Motor neuron (in vitro differentiated cells): ENCODE measurements around the gene UPK3A. TPM values are rescaled to one million over a fixed set of nuclear protein-coding genes. Genes with fewer than 3 reads are reported as not detected.

Experiments used
- ATAC-seq, 8 experiments: fragments of 200-7000 bp; cut with Tn5 transposase; replicated peaks in 6 of 8; 2 replicates each; pipeline ENCODE4 v1.8.0; 2021; ENCODE audit warnings: mild to moderate bottlenecking in 8 of 8, moderate library complexity in 8 of 8
- H3K27ac ChIP-seq, 2 donors: fragments of 250-450 bp; sonication (Bioruptor Pico); 2 replicates each; pipeline ENCODE4 v1.9.0; 2021; ENCODE audit warnings: antibody characterized with exemption in 2 of 2, mild to moderate bottlenecking in 2 of 2, moderate library complexity in 1 of 2
- H3K4me1 ChIP-seq, 2 donors: fragments of 250-450 bp; sonication (Bioruptor Pico); replicated peaks in 1 of 2; 2 replicates each; pipeline ENCODE4 v1.6.1; 2021; ENCODE audit warnings: antibody characterized with exemption in 2 of 2, mild to moderate bottlenecking in 2 of 2, moderate library complexity in 1 of 2
- H3K4me3 ChIP-seq, 5 donors: fragments of 250-450 bp; sonication (Bioruptor Pico); 2 replicates each; pipeline ENCODE4 v1.9.0; 2021; ENCODE audit warnings: antibody characterized with exemption in 5 of 5, mild to moderate bottlenecking in 5 of 5, moderate library complexity in 4 of 5
- WGBS, 10 experiments: fragments of 450-650 bp; shearing (Covaris generic); methylation state at CpG; one replicate each; pipeline ENCODE4 v1.0.0; 2022; 5-methylcytosine and 5-hydroxymethylcytosine counted together
- in situ Hi-C, 9 experiments: fragments of 400-800 bp; cut with MboI; loops; one replicate each; pipeline ENCODE4 v1.15.0; 2021; ENCODE audit warnings: low sequenced_read_pairs in 9 of 9, low pct_unique_long_range_greater_than_20kb in 2 of 9; ENCODE audit not compliant: unreplicated experiment in 9 of 9
- total RNA-seq, 8 experiments: library from RNA; unstranded; fragments of 300-600 nt; gene quantifications; 2 replicates each; pipeline versions ENCODE4 v1.2.3 to v1.2.4, GENCODE V29; 2022

The UPK3A gene
- total RNA-seq, 8 experiments from 2014 or later: not detected

DNA sequence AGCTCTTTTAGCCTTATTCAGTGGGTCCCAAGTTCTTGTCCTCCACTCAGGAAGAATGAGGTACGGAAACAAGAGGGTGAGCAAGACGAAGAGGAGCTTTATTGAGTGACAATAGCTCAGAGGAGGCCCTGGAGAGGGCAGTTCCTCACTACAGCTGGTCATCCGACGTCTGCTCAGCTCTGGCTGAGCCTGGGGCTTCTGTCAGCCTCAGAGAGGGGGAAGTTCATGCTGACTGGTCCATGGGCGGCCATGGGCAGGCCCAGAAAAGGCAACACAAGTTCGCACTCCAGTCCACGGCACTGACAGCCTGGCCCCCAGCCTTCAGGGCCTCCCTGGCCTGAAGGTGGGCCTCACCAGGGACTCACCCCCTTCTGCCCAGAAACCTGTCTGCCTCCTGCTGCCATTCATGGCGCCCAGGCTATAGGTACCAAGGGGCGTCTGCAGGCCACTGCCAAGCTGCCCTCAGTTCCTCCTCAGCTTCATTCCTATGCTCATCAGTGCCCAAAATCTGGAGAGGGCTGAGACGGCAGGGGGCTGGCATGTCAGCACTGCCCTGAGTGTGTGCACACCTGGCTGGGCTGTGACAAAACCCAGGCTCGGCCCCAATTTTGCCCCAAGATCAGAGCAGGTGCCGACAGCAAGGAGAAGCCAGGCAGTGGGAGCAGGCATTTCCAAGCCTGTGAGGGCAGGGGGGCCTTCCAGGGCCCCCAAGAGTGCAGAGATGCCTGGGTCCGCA is 22.4 kb upstream of the UPK3A start:
- WGBS, 10 experiments: 20 to 100% (median 51%) methylated on average over 1 to 5 of the region's 13 CpGs; no CpG with 5 or more reads in 3 of the 10 experiments
- in situ Hi-C loops: loop anchor here in 6 of 9 experiments (10.0 to 25.0 kb wide), 6 partner anchors 150 to 300 kb away; no protein-coding TSS in a partner anchor
- H3K4me1 ChIP-seq: peaks cover 13 to 17% of the 10 kb centered on the region in 2 donors
- H3K4me3 ChIP-seq: no peak overlapping the region
- no peak overlapping the region for H3K27ac ChIP-seq
- ATAC-seq: peak in 5 of 8 experiments; percentile 3 to 24 (median 17)

DNA sequence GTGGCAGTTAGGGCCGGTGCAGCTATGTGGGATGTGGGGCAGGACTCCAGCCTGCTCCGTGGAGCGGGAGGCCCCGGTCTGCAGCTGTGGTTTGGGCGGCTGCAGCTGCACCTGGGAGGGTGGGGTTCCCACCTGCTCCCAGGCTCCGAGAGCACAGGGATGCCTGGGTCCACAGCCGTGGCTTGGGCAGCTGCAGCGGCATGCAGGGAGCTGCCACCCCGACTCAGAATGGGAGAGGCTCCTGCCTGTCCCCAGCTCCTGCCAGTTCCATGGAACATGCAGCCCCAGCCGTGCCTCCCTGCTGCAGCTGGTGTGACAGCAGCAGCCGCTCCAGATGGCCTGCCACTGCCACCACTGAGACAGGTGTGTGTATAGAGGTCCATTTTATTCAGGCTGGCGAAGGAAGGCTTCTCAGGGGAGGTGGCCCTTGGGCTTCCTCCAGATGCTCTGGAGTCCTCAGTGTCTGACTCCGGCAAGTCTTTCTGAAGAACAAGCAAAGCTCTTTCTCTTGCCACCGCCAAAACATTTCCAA is 21.8 kb upstream of the UPK3A start:
- Histone ChIP-seq H3K27ac (no peak overlapping the region), H3K4me3 (no peak overlapping the region), H3K4me1 (peaks cover 13 to 17% of the 10 kb centered on the region in 2 donors)
- 66 to 96% (median 83%) methylated on average over 1 to 5 of the region's 14 CpGs; no CpG with 5 or more reads in 6 of the 10 experiments for WGBS, 10 experiments
- no peak for ATAC-seq
- in situ Hi-C loops: loop anchor here in 6 of 9 experiments (10.0 to 25.0 kb wide), 6 partner anchors 151 to 299 kb away; no protein-coding TSS in a partner anchor

DNA sequence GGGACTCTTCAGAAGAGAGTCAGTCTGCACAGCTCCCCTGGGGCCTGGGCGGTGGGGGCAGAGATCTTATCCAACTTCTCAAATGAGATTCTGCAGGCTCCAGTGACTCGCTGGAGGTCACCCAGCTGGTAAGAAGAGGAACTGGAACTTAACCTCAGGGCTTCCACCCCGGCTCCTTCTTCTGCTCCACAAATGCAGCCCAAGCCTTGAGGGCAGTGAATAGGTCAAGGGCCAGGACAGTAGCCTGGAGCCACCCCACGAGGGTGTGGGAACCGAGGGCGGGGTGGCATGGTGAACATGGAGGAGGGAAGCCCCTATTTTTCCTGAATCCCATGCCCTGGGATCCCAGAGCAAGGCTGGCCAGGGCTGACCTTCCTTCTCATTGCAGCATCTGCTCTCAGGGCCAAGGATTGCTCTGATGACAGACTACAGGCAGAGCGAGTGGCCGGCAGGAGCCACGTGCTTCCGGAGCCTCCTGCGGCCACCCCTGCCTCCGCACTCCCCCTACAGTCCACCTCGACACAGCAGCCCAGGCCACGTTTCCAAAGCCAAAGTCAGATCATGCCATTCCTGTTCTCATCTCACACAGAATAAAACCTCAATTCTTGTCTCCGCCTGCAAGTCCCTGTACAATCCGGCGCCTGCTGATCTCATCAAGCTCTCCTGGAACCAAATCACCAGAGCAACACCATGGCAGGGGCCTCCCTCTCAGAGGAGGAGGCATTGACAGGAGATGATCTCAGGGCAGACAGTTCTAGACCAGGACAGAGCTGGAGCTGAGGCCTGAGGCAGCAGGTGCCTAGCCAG is 21.1 kb upstream of the UPK3A start:
- WGBS, 10 experiments: 0 to 86% (median 44%) methylated on average over 1 to 10 of the region's 17 CpGs; no CpG with 5 or more reads in 3 of the 10 experiments
- Histone ChIP-seq H3K4me3 (no peak overlapping the region), H3K4me1 (peaks cover 13 to 17% of the 10 kb centered on the region in 2 donors), H3K27ac (peak overlapping the region; percentile 46 to 70)
- in situ Hi-C loops: loop anchor here in 6 of 9 experiments (10.0 to 25.0 kb wide), 6 partner anchors 151 to 299 kb away; no protein-coding TSS in a partner anchor
- ATAC-seq: peak; percentile 69 to 97 (median 83)

DNA sequence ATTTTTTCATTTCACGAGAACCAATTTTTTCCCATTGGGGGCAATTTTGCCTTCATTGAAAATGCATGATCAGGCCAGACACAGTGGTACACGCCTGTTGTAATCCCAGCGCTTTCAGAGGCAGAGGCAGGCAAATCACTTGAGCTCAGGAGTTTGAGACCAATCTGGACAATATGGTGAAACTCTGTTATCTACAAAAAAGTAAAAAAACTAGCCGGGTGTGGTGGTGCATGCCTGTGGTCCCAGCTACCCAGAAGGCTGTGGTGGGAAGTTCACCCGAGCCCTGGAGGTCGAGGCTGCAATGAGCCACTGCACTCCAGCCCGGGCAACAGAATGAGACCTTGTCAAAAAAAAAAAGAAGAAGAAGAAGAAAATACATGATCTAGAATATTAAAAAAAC is 19.2 kb upstream of the UPK3A start:
- no peak for ATAC-seq
- H3K4me3 ChIP-seq: no peak overlapping the region
- WGBS, 10 experiments: 64 to 91% (median 80%) methylated on average over 2 to 7 of the region's 7 CpGs
- H3K4me1 ChIP-seq: peaks cover 15 to 21% of the 10 kb centered on the region in 2 donors
- in situ Hi-C loops: loop anchor here in 6 of 9 experiments (10.0 to 25.0 kb wide), 6 partner anchors 153 to 297 kb away; no protein-coding TSS in a partner anchor
- no peak overlapping the region for H3K27ac ChIP-seq

DNA sequence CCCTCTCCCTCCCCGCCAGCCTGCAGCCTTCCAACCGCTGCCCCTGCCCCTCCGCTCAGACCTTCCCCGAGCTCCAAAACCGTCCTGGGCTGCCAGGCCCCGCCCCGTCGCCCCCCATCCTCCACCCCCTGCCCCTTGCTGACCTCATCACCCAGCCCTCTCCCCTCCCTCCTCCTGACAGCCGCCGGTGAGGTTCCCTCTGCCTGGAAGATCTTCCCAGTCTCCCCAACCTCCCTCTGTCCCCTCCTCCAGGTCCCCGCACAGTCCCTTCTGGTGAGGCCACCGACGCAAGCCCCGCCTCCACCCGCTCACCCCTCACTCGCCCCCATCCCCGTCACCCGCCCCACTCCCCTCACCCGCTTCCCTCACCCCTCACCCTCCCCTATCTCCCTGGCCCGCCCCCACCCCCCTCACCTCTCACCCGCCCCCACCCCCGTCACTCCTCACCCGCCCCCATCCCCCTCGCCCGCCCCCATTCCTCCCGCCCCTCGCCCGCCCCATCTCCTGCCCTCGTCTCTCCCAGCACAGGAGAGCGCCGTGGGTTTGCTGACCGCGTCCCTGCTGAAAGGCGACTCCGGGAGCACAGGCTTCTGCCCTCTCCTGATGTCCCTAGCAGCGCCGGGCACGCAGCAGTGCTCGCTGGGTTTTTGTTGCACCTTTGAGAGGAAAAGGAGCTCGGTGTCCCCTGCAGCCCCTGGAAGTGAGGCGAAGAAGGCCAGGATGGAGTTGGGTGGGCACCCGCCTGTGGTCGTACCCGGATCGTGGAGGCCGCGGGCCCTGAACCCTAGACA is 16.4 kb upstream of the UPK3A start:
- in situ Hi-C loops: loop anchor here in 6 of 9 experiments (10.0 to 25.0 kb wide), 6 partner anchors 156 to 294 kb away; no protein-coding TSS in a partner anchor
- H3K4me1 ChIP-seq: peaks cover 9 to 10% of the 10 kb centered on the region in 2 donors
- peak; percentile 21 to 80 (median 68) for ATAC-seq
- peak overlapping the region; percentile 35 to 50 (median 47) for H3K4me3 ChIP-seq
- H3K27ac ChIP-seq: peak overlapping the region; percentile 85 to 90
- WGBS, 10 experiments: 0% methylated on average over 1 of the region's 47 CpGs; no CpG with 5 or more reads in 9 of the 10 experiments

DNA sequence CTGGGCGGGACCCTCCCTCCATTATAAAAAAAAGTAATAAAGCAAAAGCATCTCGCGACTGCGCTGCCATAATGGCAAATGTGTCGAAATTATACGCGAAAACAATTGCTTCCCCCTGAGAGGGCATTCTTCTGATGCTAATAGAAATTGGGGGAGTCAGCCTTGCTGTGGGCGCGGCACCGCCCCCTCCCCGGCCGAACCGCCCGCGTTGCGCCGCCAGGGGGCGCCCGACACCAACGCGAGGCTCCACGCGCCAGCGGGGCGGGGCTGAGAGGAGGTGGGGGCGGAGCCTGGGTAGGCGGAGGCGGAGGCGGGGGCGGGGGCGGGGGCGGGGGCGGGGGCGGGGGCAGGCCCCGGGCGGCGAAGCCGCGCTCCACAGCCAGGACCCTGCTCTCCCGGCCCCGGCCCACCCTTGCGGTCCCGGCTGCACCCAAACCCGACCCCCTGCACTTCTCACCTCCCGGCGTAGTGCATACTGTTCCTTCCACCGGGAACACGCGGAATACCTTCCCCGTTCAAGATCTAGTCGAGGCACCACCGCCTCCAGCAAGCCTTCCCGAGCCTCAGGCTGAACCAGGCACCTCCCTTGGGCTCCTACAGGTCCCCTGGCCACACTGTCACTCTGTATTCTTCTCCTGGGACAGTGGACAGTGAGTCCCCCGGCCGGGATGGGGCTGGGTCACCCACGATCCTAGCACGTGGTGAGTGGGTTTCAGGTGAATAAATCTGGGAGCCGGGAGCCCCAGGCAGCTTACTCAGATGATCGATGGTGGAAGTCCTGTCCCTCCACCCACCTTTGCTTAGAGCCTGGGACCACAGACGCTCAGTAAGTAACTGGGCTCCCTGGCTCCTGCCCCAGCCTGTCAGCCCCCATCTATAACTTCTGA is 15.5 kb upstream of the UPK3A start:
- in situ Hi-C loops: loop anchor here in 6 of 9 experiments (10.0 to 25.0 kb wide), 6 partner anchors 157 to 293 kb away; no protein-coding TSS in a partner anchor
- peak; percentile 61 to 91 (median 66) for ATAC-seq
- H3K4me1 ChIP-seq: peaks cover 2 to 3% of the 10 kb centered on the region in 2 donors
- H3K4me3 ChIP-seq: peak overlapping the region; percentile 35 to 50 (median 47)
- 0 to 15% (median 4%) methylated on average over 3 to 9 of the region's 60 CpGs; no CpG with 5 or more reads in 5 of the 10 experiments for WGBS, 10 experiments
- peak overlapping the region; percentile 85 to 90 for H3K27ac ChIP-seq

DNA sequence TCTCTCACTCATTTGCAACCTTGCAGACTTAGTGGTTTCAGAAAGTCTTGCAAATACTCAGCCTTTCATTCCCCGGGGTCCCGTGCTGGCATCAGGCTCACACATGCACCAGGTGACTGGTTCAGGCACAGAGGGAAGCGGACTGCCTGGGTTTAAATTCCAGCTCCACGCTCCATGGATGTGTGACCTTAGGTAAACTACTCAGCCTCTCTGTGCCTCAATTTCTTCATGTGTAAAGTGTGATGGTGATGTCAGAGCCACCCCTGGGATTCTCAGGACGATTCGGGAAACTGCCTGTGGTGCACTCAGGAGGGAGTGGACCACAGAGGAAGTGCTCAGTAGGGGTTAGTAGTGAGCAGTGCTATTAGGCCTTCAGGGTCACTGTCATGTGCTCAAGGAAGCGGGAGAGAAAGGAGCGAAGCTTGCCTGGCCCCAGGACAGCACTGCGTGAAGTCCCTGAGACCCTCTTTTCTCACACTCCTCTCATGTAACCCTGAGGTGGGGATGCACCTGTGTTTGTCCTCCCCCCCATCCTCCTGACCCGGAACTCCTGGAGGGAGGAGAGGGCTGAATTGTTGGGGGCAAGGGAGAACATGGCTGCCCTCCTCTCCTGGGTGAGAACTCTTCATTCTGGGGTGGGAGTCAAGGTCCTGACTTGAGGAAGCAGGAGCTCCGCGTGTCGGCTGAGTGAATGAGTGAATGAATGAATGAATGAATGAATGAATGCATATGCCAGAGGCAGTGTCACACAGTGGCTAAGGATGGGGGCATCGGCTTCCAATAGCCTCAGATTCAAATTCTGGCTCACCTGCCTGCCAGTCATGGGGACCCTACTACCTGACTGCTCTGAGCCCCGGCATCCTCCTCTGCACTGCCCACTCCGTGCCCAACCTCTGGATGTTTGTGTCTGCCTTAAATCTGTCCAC is 14.4 kb upstream of the UPK3A start:
- H3K4me3 ChIP-seq: no peak overlapping the region
- peaks cover 2 to 3% of the 10 kb centered on the region in 2 donors for H3K4me1 ChIP-seq
- in situ Hi-C loops: loop anchor here in 6 of 9 experiments (25.0 kb wide), 4 partner anchors 158 to 292 kb away; no protein-coding TSS in a partner anchor
- no peak for ATAC-seq
- H3K27ac ChIP-seq: no peak overlapping the region
- 56 to 100% (median 84%) methylated on average over 3 to 11 of the region's 16 CpGs; no CpG with 5 or more reads in 2 of the 10 experiments for WGBS, 10 experiments

DNA sequence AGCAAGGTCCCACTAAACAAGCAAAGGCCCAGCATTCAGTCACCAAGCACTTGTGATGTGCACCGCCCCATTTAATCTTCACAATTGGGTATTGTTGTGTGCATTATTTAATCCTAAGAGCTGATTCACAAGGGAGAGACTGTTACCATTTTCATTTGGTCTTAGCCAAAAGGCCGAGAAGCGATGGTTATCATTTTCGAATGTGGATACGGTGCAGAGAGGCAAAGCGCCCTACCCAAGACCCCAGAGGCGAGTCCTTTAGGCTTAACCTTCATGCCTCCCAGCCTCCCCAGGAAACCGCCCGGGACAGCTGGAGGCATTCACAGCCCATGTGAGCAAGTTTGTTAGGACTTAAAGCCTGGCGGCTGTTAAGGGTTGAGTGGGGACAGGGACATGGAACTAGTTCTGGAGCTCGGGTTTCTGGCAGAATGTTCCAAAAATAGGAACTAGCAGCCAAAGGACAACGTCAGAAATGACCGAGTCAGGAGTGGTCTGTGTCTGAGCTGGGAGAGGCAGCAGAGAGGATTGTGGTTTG is 13.0 kb upstream of the UPK3A start:
- H3K4me3 ChIP-seq: no peak overlapping the region
- peaks cover 2 to 3% of the 10 kb centered on the region in 2 donors for H3K4me1 ChIP-seq
- peak in 1 of 8 experiments; percentile 19 for ATAC-seq
- WGBS, 10 experiments: 7 to 71% (median 20%) methylated on average over 2 to 9 of the region's 13 CpGs; no CpG with 5 or more reads in 2 of the 10 experiments
- in situ Hi-C loops: loop anchor here in 6 of 9 experiments (25.0 kb wide), 4 partner anchors 159 to 291 kb away; no protein-coding TSS in a partner anchor
- H3K27ac ChIP-seq: no peak overlapping the region

DNA sequence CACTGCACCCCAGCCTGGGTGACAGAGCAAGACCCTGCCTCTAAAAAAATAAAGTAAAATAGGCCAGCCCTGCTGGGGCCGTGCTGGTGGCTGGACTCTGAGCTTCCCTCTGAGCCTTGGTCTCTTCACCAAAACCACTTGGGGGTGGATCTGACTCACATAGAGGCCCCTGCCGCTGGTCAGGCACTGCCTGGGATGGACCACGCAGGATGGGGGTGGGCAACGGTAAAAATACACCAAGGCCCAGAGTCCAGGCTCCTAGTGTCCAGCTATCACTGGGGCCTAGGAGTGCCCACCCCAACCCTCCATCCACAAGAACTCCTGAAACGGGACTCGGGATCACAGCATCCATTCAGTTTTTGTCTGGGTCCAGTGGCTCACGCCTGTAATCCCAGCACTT is 12.3 kb upstream of the UPK3A start:
- no peak overlapping the region for H3K27ac ChIP-seq
- H3K4me1 ChIP-seq: peaks cover 2 to 3% of the 10 kb centered on the region in 2 donors
- in situ Hi-C loops: loop anchor here in 6 of 9 experiments (25.0 kb wide), 4 partner anchors 160 to 290 kb away; no protein-coding TSS in a partner anchor
- no peak overlapping the region for H3K4me3 ChIP-seq
- ATAC-seq: no peak
- WGBS, 10 experiments: 60 to 100% (median 87%) methylated on average over 2 to 3 of the region's 7 CpGs; no CpG with 5 or more reads in 5 of the 10 experiments

DNA sequence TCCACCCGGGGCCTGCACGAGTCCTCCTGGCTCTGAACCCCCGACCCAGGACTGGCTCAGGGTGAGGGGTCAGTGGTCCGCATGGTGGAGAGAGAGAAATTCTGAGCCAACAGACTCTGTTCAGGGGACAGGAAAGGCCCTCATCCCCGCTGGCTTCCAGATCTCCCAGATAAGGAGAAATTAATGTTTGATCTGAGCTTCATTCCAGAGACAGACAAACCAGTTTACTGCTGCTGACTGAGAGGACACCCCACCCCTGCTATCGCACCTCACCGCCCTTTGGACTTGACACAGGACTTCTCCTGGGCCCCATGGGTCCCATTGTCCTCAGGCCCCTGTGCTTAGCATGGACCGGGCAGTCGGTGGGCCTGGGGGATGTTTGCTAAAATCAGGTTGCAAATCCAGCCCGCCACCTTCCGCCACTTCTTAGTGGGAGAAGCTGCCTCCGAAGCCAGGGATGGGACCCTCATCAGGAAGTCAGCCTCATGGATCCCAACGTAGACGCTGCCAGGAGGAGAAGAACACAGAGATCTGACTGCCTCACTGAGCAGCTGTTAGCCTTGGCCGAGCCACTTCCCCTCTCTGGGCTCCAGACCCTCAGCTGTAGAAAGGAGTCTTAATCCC is 11.2 kb upstream of the UPK3A start:
- Histone ChIP-seq H3K4me3 (no peak overlapping the region), H3K27ac (no peak overlapping the region), H3K4me1 (peaks cover 2 to 3% of the 10 kb centered on the region in 2 donors)
- in situ Hi-C loops: loop anchor here in 6 of 9 experiments (25.0 kb wide), 4 partner anchors 161 to 289 kb away; no protein-coding TSS in a partner anchor
- ATAC-seq: no peak
- 76 to 100% (median 92%) methylated on average over 1 to 9 of the region's 15 CpGs; no CpG with 5 or more reads in 4 of the 10 experiments for WGBS, 10 experiments
